Gastroesophageal sphincter (tissue), 3 donors: ENCODE data around the gene TMTC1.

Experiments
- CTCF ChIP-seq, 4 experiments: fragments of 200-600 bp in 2 of 4; fragments of 450-650 bp in 2 of 4; sonication (generic) in 1 of 4; IDR thresholded peaks; one replicate each; pipeline ENCODE4 v1.5.1; 2017 to 2019; ENCODE audit warnings: antibody characterized with exemption in 4 of 4, mild to moderate bottlenecking in 2 of 4, moderate library complexity in 2 of 4
- EP300 ChIP-seq: sonication (generic); formaldehyde crosslinking; IDR thresholded peaks from one replicate; pipeline ENCODE4 v1.6.1; 2017; ENCODE audit warnings: antibody characterized with exemption, mild to moderate bottlenecking
- POLR2AphosphoS5 ChIP-seq: sonication (generic); formaldehyde crosslinking; IDR thresholded peaks from one replicate; pipeline ENCODE4 v1.6.1; 2017; ENCODE audit warnings: antibody characterized with exemption

GRCh38 chr12:29797565-29798355, 14.0 kb upstream of the TMTC1 start:
- no peak for TF ChIP-seq EP300
- no peak for TF ChIP-seq CTCF (IDR thresholded peaks at IDR 0.05)
- TF ChIP-seq POLR2AphosphoS5 = no peak
